HCT116 (cell line): ENCODE data around the gene ANAPC1. TPM values are rescaled to one million over a fixed set of nuclear protein-coding genes. Genes with fewer than 3 reads are reported as not detected.

Experiments
- ATAC-seq: fragments of 200-7000 bp; cut with Tn5 transposase; 2 replicates; pipeline ENCODE4 v1.9.1; 2020; ENCODE audit warnings: mild to moderate bottlenecking, moderate library complexity
- BruUV-seq: library from RNA; stranded (reverse); fragments of 400-500 nt; replicated peaks from 2 replicates; lab custom pipeline; 2021; lab: Mats Ljungman, UMichigan
- CTCF ChIA-PET: fragments of 300-600 bp; sonication (Branson Sonifier 250); formaldehyde crosslinking; loops from one replicate; lab custom pipeline; 2021; ENCODE audit warnings: antibody characterized with exemption; lab: Charles Lee
- POLR2A ChIA-PET: fragments of 300-600, 350-600 bp; sonication (Branson Sonifier 250); formaldehyde crosslinking; loops from one replicate; lab custom pipeline; 2021; ENCODE audit warnings: antibody characterized with exemption; lab: Charles Lee
- RAD21 ChIA-PET, 2 experiments: fragments of 300-600 bp; sonication (Branson Sonifier 250); formaldehyde crosslinking; loops; one replicate each; lab custom pipeline; 2023; ENCODE audit warnings: low total read pairs in 2 of 2; ENCODE audit not compliant: uncharacterized antibody in 2 of 2, unreplicated experiment in 2 of 2, low non-redundant PET in 1 of 2; lab: Charles Lee
- DNase-seq: peaks from one replicate; pipeline ENCODE4 v3.0.0-alpha.2; 2010; ENCODE audit warnings: low read depth, low spot score
- H2AFZ ChIP-seq: fragments of 200-600 bp; shearing (Covaris generic), sonication (generic); 2 replicates; pipeline ENCODE4 v1.6.1; 2017; ENCODE audit warnings: low read depth, mixed run types, mixed read lengths, antibody characterized with exemption, low read length; ENCODE audit not compliant: poor library complexity, severe bottlenecking
- H3K27ac ChIP-seq: 2 replicates; pipeline ENCODE4 v1.5.1; 2012; ENCODE audit warnings: low read depth, low read length
- H3K27me3 ChIP-seq: fragments of 200-600 bp; sonication (generic); 2 replicates; pipeline ENCODE4 v1.6.1; 2016; ENCODE audit warnings: mixed run types, low read length, mixed read lengths; ENCODE audit not compliant: insufficient read depth
- H3K36me3 ChIP-seq, 2 experiments: fragments of 200-500 bp in 1 of 2; fragments of 200-600 bp in 1 of 2; sonication (Bioruptor generic) in 1 of 2; sonication (generic) in 1 of 2; 2 replicates each; pipeline versions ENCODE4 v1.5.1 to v1.6.1; 2014 to 2016; ENCODE audit warnings: low read length in 2 of 2, inconsistent platforms in 1 of 2, mixed read lengths in 1 of 2, mixed run types in 1 of 2; ENCODE audit not compliant: insufficient read depth in 2 of 2, control insufficient read depth in 1 of 2
- H3K4me1 ChIP-seq, 2 experiments: fragments of 200-600 bp in 1 of 2; sonication (generic) in 1 of 2; 2 replicates each; pipeline versions ENCODE4 v1.5.1 to v1.6.1; 2012 to 2017; ENCODE audit warnings: low read length in 2 of 2, inconsistent platforms in 1 of 2, mild to moderate bottlenecking in 1 of 2, mixed read lengths in 1 of 2, mixed run types in 1 of 2, moderate library complexity in 1 of 2; ENCODE audit not compliant: insufficient read depth in 2 of 2, control insufficient read depth in 1 of 2
- H3K4me2 ChIP-seq: fragments of 200-600 bp; sonication (generic); 2 replicates; pipeline ENCODE4 v1.6.1; 2017; ENCODE audit warnings: mixed run types, low read length, mixed read lengths
- H3K4me3 ChIP-seq, 2 experiments: fragments of 200-600 bp in 1 of 2; sonication (generic) in 1 of 2; replicated peaks in 1 of 2; 2 replicates each; pipeline ENCODE4 v1.5.1; 2011 to 2016; ENCODE audit warnings: low read length in 2 of 2, control low read depth in 1 of 2, low read depth in 1 of 2, mild to moderate bottlenecking in 1 of 2, mixed read lengths in 1 of 2, mixed run types in 1 of 2
- H3K79me2 ChIP-seq: fragments of 200-600 bp; sonication (generic); 2 replicates; pipeline ENCODE4 v1.6.1; 2017; ENCODE audit warnings: mild to moderate bottlenecking, mixed run types, low read length, moderate library complexity, mixed read lengths; ENCODE audit not compliant: insufficient read depth
- H3K9ac ChIP-seq: fragments of 200-600 bp; sonication (generic); 2 replicates; pipeline ENCODE4 v1.6.1; 2016; ENCODE audit warnings: low read length, mixed read lengths
- H3K9me2 ChIP-seq: fragments of 200-600 bp; sonication (generic), shearing (Covaris generic); 2 replicates; pipeline ENCODE4 v1.6.1; 2017; ENCODE audit warnings: mixed run types, mild to moderate bottlenecking, moderate library complexity; ENCODE audit not compliant: insufficient read depth
- H3K9me3 ChIP-seq, 2 experiments: fragments of 200-500 bp in 1 of 2; fragments of 200-600 bp in 1 of 2; sonication (Bioruptor generic) in 1 of 2; sonication (generic) in 1 of 2; 2 replicates each; pipeline ENCODE4 v1.6.1; 2014 to 2017; ENCODE audit warnings: low read length in 2 of 2, mixed read lengths in 2 of 2, inconsistent platforms in 1 of 2, low read depth in 1 of 2, mild to moderate bottlenecking in 1 of 2, mixed run types in 1 of 2, moderate library complexity in 1 of 2; ENCODE audit not compliant: control insufficient read depth in 1 of 2, insufficient read depth in 1 of 2
- H4K20me1 ChIP-seq: fragments of 200-600 bp; sonication (generic), shearing (Covaris generic); 2 replicates; pipeline ENCODE4 v1.6.1; 2017; ENCODE audit warnings: mixed run types, mild to moderate bottlenecking, moderate library complexity; ENCODE audit not compliant: insufficient read depth
- CBX3 ChIP-seq: IDR thresholded peaks from 2 replicates; pipeline ENCODE4 v1.6.1; 2012; ENCODE audit warnings: low read depth
- EGR1 ChIP-seq: IDR thresholded peaks from 2 replicates; pipeline ENCODE4 v1.6.1; 2012; ENCODE audit warnings: low read depth
- ELF1 ChIP-seq: IDR thresholded peaks from 2 replicates; pipeline ENCODE4 v1.6.1; 2012; ENCODE audit warnings: low read depth, borderline replicate concordance
- EZH2phosphoT487 ChIP-seq: fragments of 200-600 bp; IDR thresholded peaks from 2 replicates; pipeline ENCODE4 v1.6.1; 2018; ENCODE audit warnings: antibody characterized with exemption, borderline replicate concordance
- JUND ChIP-seq: IDR thresholded peaks from 2 replicates; pipeline ENCODE4 v1.6.1; 2012
- MAX ChIP-seq: IDR thresholded peaks from 2 replicates; pipeline ENCODE4 v1.6.1; 2012
- POLR2A ChIP-seq: IDR thresholded peaks from 2 replicates; pipeline ENCODE4 v1.7.0; 2011; ENCODE audit warnings: borderline replicate concordance; ENCODE audit not compliant: insufficient read depth, insufficient read length; ENCODE audit errors: extremely low read depth
- RAD21 ChIP-seq: IDR thresholded peaks from 2 replicates; pipeline ENCODE4 v1.6.1; 2012; ENCODE audit warnings: low read depth, mild to moderate bottlenecking
- SP1 ChIP-seq: IDR thresholded peaks from 2 replicates; pipeline ENCODE4 v1.6.1; 2012; ENCODE audit warnings: low read depth
- TCF7L2 ChIP-seq: IDR thresholded peaks from 2 replicates; pipeline ENCODE4 v1.7.0; 2011; ENCODE audit warnings: borderline replicate concordance, inconsistent platforms; ENCODE audit not compliant: insufficient read depth, insufficient read length; ENCODE audit errors: extremely low read depth
- YY1 ChIP-seq: IDR thresholded peaks from 2 replicates; pipeline ENCODE4 v1.6.1; 2011; ENCODE audit warnings: low read length, low read depth, moderate library complexity, mild to moderate bottlenecking; ENCODE audit not compliant: insufficient replicate concordance; ENCODE audit errors: extremely low read depth
- ZBTB33 ChIP-seq: IDR thresholded peaks from 2 replicates; pipeline ENCODE4 v1.6.1; 2011; ENCODE audit warnings: mild to moderate bottlenecking, low read length, moderate library complexity; ENCODE audit not compliant: insufficient replicate concordance; ENCODE audit errors: extremely low read depth
- ZNF274 ChIP-seq: fragments of 200-500 bp; sonication (Bioruptor generic); IDR thresholded peaks from 2 replicates; pipeline ENCODE4 v1.6.1; 2014; ENCODE audit warnings: mild to moderate bottlenecking, low read depth, low read length, inconsistent platforms
- intact Hi-C: fragments of 100-400 bp; cut with micrococcal nuclease; formaldehyde crosslinking; loops from 2 replicates; pipeline ENCODE4 v1.10.0; 2022
- total RNA-seq: library from RNA; stranded (reverse); gene quantifications from one replicate; pipeline ENCODE4 v1.2.1, GENCODE V29; 2021; ENCODE audit not compliant: unreplicated experiment
- TF ChIP-seq, protein P1 (sequence below): IDR thresholded peaks from 2 replicates; pipeline ENCODE4 v1.6.1; 2012; ENCODE audit warnings: low read depth

The ANAPC1 gene
- total RNA-seq, 1 experiment from 2014 or later = 76.5 TPM

- ChIA-PET RAD21 (interaction anchor here in 1 of 2 experiments (0.7 kb wide), 1 partner anchor 170 kb away, joined by 3 read pairs; no protein-coding TSS in a partner anchor), CTCF (no interaction called here), POLR2A (no interaction called here)
- Histone ChIP-seq H2AFZ (no peak overlapping the region), H3K9ac (no peak overlapping the region), H3K27me3 (no peaks in the 10 kb centered on the region), H3K36me3 (no peaks in the 10 kb centered on the region), H3K79me2 (no peaks in the 10 kb centered on the region), H3K9me2 (no peaks in the 10 kb centered on the region), H3K9me3 (no peaks in the 10 kb centered on the region), H3K4me1 (peaks cover 9 to 10% of the 10 kb centered on the region in 2 experiments), H3K4me3 (no peak overlapping the region), H3K27ac (no peak overlapping the region), H4K20me1 (no peaks in the 10 kb centered on the region), H3K4me2 (no peak overlapping the region)
- ATAC-seq (no peak), DNase-seq (no peak)
- intact Hi-C loops = no loop called here
- TF ChIP-seq EGR1 = no peak
- no peak for TF ChIP-seq ZBTB33
- TF ChIP-seq CBX3 = no peak
- TF ChIP-seq POLR2A = no peak
- no peak for TF ChIP-seq MAX
- no peak for TF ChIP-seq RAD21
- TF ChIP-seq SP1 = no peak
- no TSS peak for BruUV-seq
Measured at GRCh38 chr2:111903930-111904439, 20.0 kb upstream of the ANAPC1 start.

- CTCF ChIA-PET = no interaction called here
- intact Hi-C loops = no loop called here
- DNase-seq (no peak), ATAC-seq (no peak)
- no peak overlapping the region for H3K4me3 ChIP-seq
- H3K4me1 ChIP-seq = peaks cover 10 to 13% of the 10 kb centered on the region in 2 experiments
- no peaks in the 10 kb centered on the region for H3K9me3 ChIP-seq
- RAD21 ChIA-PET = no interaction called here
- no peaks in the 10 kb centered on the region for H3K27me3 ChIP-seq
- H3K4me2 ChIP-seq = no peak overlapping the region
- no peak overlapping the region for H3K9ac ChIP-seq
- H2AFZ ChIP-seq = no peak overlapping the region
- H3K79me2 ChIP-seq = no peaks in the 10 kb centered on the region
- POLR2A ChIA-PET = no interaction called here
- BruUV-seq = no TSS peak
- H4K20me1 ChIP-seq = no peaks in the 10 kb centered on the region
- no peaks in the 10 kb centered on the region for H3K9me2 ChIP-seq
- no peaks in the 10 kb centered on the region for H3K36me3 ChIP-seq
- H3K27ac ChIP-seq = no peak overlapping the region
- TF ChIP-seq JUND = no peak
- TF ChIP-seq POLR2A = no peak
- TF ChIP-seq SP1 = no peak
- TF ChIP-seq ZNF274 = no peak
- TF ChIP-seq, protein P1, sequence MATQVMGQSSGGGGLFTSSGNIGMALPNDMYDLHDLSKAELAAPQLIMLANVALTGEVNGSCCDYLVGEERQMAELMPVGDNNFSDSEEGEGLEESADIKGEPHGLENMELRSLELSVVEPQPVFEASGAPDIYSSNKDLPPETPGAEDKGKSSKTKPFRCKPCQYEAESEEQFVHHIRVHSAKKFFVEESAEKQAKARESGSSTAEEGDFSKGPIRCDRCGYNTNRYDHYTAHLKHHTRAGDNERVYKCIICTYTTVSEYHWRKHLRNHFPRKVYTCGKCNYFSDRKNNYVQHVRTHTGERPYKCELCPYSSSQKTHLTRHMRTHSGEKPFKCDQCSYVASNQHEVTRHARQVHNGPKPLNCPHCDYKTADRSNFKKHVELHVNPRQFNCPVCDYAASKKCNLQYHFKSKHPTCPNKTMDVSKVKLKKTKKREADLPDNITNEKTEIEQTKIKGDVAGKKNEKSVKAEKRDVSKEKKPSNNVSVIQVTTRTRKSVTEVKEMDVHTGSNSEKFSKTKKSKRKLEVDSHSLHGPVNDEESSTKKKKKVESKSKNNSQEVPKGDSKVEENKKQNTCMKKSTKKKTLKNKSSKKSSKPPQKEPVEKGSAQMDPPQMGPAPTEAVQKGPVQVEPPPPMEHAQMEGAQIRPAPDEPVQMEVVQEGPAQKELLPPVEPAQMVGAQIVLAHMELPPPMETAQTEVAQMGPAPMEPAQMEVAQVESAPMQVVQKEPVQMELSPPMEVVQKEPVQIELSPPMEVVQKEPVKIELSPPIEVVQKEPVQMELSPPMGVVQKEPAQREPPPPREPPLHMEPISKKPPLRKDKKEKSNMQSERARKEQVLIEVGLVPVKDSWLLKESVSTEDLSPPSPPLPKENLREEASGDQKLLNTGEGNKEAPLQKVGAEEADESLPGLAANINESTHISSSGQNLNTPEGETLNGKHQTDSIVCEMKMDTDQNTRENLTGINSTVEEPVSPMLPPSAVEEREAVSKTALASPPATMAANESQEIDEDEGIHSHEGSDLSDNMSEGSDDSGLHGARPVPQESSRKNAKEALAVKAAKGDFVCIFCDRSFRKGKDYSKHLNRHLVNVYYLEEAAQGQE = no peak
- TF ChIP-seq CBX3 = no peak
- TF ChIP-seq EZH2phosphoT487 = no peak
- no peak for TF ChIP-seq TCF7L2
- no peak for TF ChIP-seq ELF1
- no peak for TF ChIP-seq YY1
Measured at GRCh38 chr2:111903516-111903915, 19.5 kb upstream of the ANAPC1 start.
